Measurements from ENCODE around the gene PRKG1.

PRKG1 gene

GRCh38 chr10:52098130-52098529 lies 1023.8 kb downstream of the PRKG1 start:
- no peak overlapping the region for H3K27ac Mint-ChIP-seq
- DNase-seq (no peak), ATAC-seq (replicated peaks) (no peak)
- H3K4me1 Mint-ChIP-seq (ENCODE audit: low read depth in 2 of 2) = no peaks in the 10 kb centered on the region
- H3K36me3 Mint-ChIP-seq (ENCODE audit: insufficient read depth) = no peaks in the 10 kb centered on the region
- H3K27me3 Mint-ChIP-seq = no peaks in the 10 kb centered on the region
- no peak overlapping the region for H3K4me3 Mint-ChIP-seq
- peaks cover 0 to 2% of the 10 kb centered on the region in 2 donors for H3K9me3 Mint-ChIP-seq

- no peak overlapping the region for H3K4me3 Mint-ChIP-seq
- no peaks in the 10 kb centered on the region for H3K36me3 Mint-ChIP-seq (ENCODE audit: insufficient read depth)
- no peak overlapping the region for H3K27ac Mint-ChIP-seq
- H3K27me3 Mint-ChIP-seq = no peaks in the 10 kb centered on the region
- peaks cover 0 to 2% of the 10 kb centered on the region in 2 donors for H3K9me3 Mint-ChIP-seq
- DNase-seq = no peak
- ATAC-seq (replicated peaks) = no peak
- no peaks in the 10 kb centered on the region for H3K4me1 Mint-ChIP-seq (ENCODE audit: low read depth in 2 of 2)
Measured at GRCh38 chr10:52099026-52099600, 1024.8 kb downstream of the PRKG1 start.

- no peak for DNase-seq
- ATAC-seq (replicated peaks) = no peak
- H3K27ac Mint-ChIP-seq = no peak overlapping the region
- peaks cover 0 to under 1% of the 10 kb centered on the region in 2 donors for H3K9me3 Mint-ChIP-seq
- H3K27me3 Mint-ChIP-seq = no peaks in the 10 kb centered on the region
- no peak overlapping the region for H3K4me3 Mint-ChIP-seq
- H3K36me3 Mint-ChIP-seq (ENCODE audit: insufficient read depth) = no peaks in the 10 kb centered on the region
- no peaks in the 10 kb centered on the region for H3K4me1 Mint-ChIP-seq (ENCODE audit: low read depth in 2 of 2)
Measured at GRCh38 chr10:52100011-52100547, 1025.8 kb downstream of the PRKG1 start.

- Mint-ChIP-seq H3K27ac (no peak overlapping the region), H3K4me1 (ENCODE audit: low read depth in 2 of 2) (no peaks in the 10 kb centered on the region), H3K36me3 (ENCODE audit: insufficient read depth) (no peaks in the 10 kb centered on the region), H3K4me3 (no peak overlapping the region), H3K27me3 (no peaks in the 10 kb centered on the region), H3K9me3 (no peaks in the 10 kb centered on the region)
- no peak for ATAC-seq (replicated peaks)
- no peak for DNase-seq
Measured at GRCh38 chr10:52105301-52105700, 1031.0 kb downstream of the PRKG1 start.

- H3K36me3 Mint-ChIP-seq (ENCODE audit: insufficient read depth) = no peaks in the 10 kb centered on the region
- no peak overlapping the region for H3K4me3 Mint-ChIP-seq
- DNase-seq = no peak
- no peaks in the 10 kb centered on the region for H3K27me3 Mint-ChIP-seq
- H3K4me1 Mint-ChIP-seq (ENCODE audit: low read depth in 2 of 2) = no peaks in the 10 kb centered on the region
- H3K27ac Mint-ChIP-seq = no peak overlapping the region
- no peaks in the 10 kb centered on the region for H3K9me3 Mint-ChIP-seq
- no peak for ATAC-seq (replicated peaks)
Measured at GRCh38 chr10:52106011-52106410, 1031.7 kb downstream of the PRKG1 start.

- Mint-ChIP-seq H3K4me3 (no peak overlapping the region), H3K27me3 (no peaks in the 10 kb centered on the region), H3K27ac (no peak overlapping the region), H3K4me1 (ENCODE audit: low read depth in 2 of 2) (no peaks in the 10 kb centered on the region), H3K36me3 (ENCODE audit: insufficient read depth) (no peaks in the 10 kb centered on the region), H3K9me3 (no peaks in the 10 kb centered on the region)
- DNase-seq (no peak), ATAC-seq (replicated peaks) (no peak)
Measured at GRCh38 chr10:52106899-52107298, 1032.6 kb downstream of the PRKG1 start.

GRCh38 chr10:52108236-52108635 lies 1033.9 kb downstream of the PRKG1 start:
- H3K27ac Mint-ChIP-seq = no peak overlapping the region
- H3K36me3 Mint-ChIP-seq (ENCODE audit: insufficient read depth) = no peaks in the 10 kb centered on the region
- ATAC-seq (replicated peaks) (no peak), DNase-seq (no peak)
- no peaks in the 10 kb centered on the region for H3K9me3 Mint-ChIP-seq
- H3K4me3 Mint-ChIP-seq = no peak overlapping the region
- no peaks in the 10 kb centered on the region for H3K27me3 Mint-ChIP-seq
- no peaks in the 10 kb centered on the region for H3K4me1 Mint-ChIP-seq (ENCODE audit: low read depth in 2 of 2)

GRCh38 chr10:52110576-52110975 lies 1036.3 kb downstream of the PRKG1 start:
- no peaks in the 10 kb centered on the region for H3K27me3 Mint-ChIP-seq
- no peak for ATAC-seq (replicated peaks)
- H3K36me3 Mint-ChIP-seq (ENCODE audit: insufficient read depth) = no peaks in the 10 kb centered on the region
- no peak overlapping the region for H3K27ac Mint-ChIP-seq
- no peaks in the 10 kb centered on the region for H3K9me3 Mint-ChIP-seq
- DNase-seq = no peak
- H3K4me3 Mint-ChIP-seq = no peak overlapping the region
- no peaks in the 10 kb centered on the region for H3K4me1 Mint-ChIP-seq (ENCODE audit: low read depth in 2 of 2)

GRCh38 chr10:52111101-52111891 lies 1037.0 kb downstream of the PRKG1 start:
- no peak overlapping the region for H3K4me3 Mint-ChIP-seq
- ATAC-seq (replicated peaks) (no peak), DNase-seq (no peak)
- H3K27ac Mint-ChIP-seq = no peak overlapping the region
- no peaks in the 10 kb centered on the region for H3K27me3 Mint-ChIP-seq
- H3K36me3 Mint-ChIP-seq (ENCODE audit: insufficient read depth) = no peaks in the 10 kb centered on the region
- H3K9me3 Mint-ChIP-seq = no peaks in the 10 kb centered on the region
- no peaks in the 10 kb centered on the region for H3K4me1 Mint-ChIP-seq (ENCODE audit: low read depth in 2 of 2)

- H3K4me3 Mint-ChIP-seq = no peak overlapping the region
- H3K4me1 Mint-ChIP-seq (ENCODE audit: low read depth in 2 of 2) = no peaks in the 10 kb centered on the region
- no peaks in the 10 kb centered on the region for H3K27me3 Mint-ChIP-seq
- ATAC-seq (replicated peaks) = no peak
- H3K9me3 Mint-ChIP-seq = peaks cover 0 to 4% of the 10 kb centered on the region in 2 donors
- H3K36me3 Mint-ChIP-seq (ENCODE audit: insufficient read depth) = peaks cover 2% of the 10 kb centered on the region
- DNase-seq = no peak
- no peak overlapping the region for H3K27ac Mint-ChIP-seq
Measured at GRCh38 chr10:52115823-52116222, 1041.5 kb downstream of the PRKG1 start.

GRCh38 chr10:52119507-52119906 lies 1045.2 kb downstream of the PRKG1 start:
- Mint-ChIP-seq H3K27ac (no peak overlapping the region), H3K27me3 (no peaks in the 10 kb centered on the region), H3K4me3 (no peak overlapping the region), H3K4me1 (ENCODE audit: low read depth in 2 of 2) (no peaks in the 10 kb centered on the region), H3K9me3 (peaks cover 6 to 7% of the 10 kb centered on the region in 2 donors), H3K36me3 (ENCODE audit: insufficient read depth) (peaks cover 2% of the 10 kb centered on the region)
- DNase-seq (no peak), ATAC-seq (replicated peaks) (no peak)

GRCh38 chr10:52121688-52122087 lies 1047.4 kb downstream of the PRKG1 start:
- H3K4me3 Mint-ChIP-seq = no peak overlapping the region
- ATAC-seq (replicated peaks) (no peak), DNase-seq (no peak)
- H3K27me3 Mint-ChIP-seq = no peaks in the 10 kb centered on the region
- H3K27ac Mint-ChIP-seq = no peak overlapping the region
- peaks cover 6 to 9% of the 10 kb centered on the region in 2 donors for H3K9me3 Mint-ChIP-seq
- peaks cover 2% of the 10 kb centered on the region for H3K36me3 Mint-ChIP-seq (ENCODE audit: insufficient read depth)
- H3K4me1 Mint-ChIP-seq (ENCODE audit: low read depth in 2 of 2) = no peaks in the 10 kb centered on the region

- Mint-ChIP-seq H3K9me3 (peaks cover 8 to 16% of the 10 kb centered on the region in 2 donors), H3K27ac (no peak overlapping the region), H3K36me3 (ENCODE audit: insufficient read depth) (no peaks in the 10 kb centered on the region), H3K4me1 (ENCODE audit: low read depth in 2 of 2) (no peaks in the 10 kb centered on the region), H3K27me3 (no peaks in the 10 kb centered on the region), H3K4me3 (no peak overlapping the region)
- no peak for DNase-seq
- no peak for ATAC-seq (replicated peaks)
Measured at GRCh38 chr10:52128056-52128683, 1053.9 kb downstream of the PRKG1 start.

Measured in effector memory CD8-positive, alpha-beta T cell (primary cell).